Fibroblast of lung (primary cell): ENCODE results near the gene PARP8. TPM values are rescaled to one million over a fixed set of nuclear protein-coding genes. Genes with fewer than 3 reads are reported as not detected.
A peak's percentile ranks its signal among the peaks of the same experiment; 100 is the strongest.
"Not testable (repeated sequence)": the region's sequence is repeated elsewhere in the genome, so short reads cannot be mapped to it uniquely, and the experiment has no call there.

Experiments used
- DNase-seq, 2 donors: peaks; one replicate each; pipeline versions ENCODE4 v3.0.0 to v3.0.0-alpha.2; 2010; ENCODE audit warnings: low read depth in 2 of 2
- H2AFZ ChIP-seq: 2 replicates; pipeline ENCODE4 v1.5.1; 2012; ENCODE audit warnings: low read length, control low read depth, inconsistent platforms
- H3K27ac ChIP-seq: 2 replicates; pipeline ENCODE4 v1.5.1; 2011; ENCODE audit warnings: low read length, control low read depth; ENCODE audit not compliant: insufficient read depth
- H3K27me3 ChIP-seq: 2 replicates; pipeline ENCODE4 v1.5.1; 2011; ENCODE audit warnings: mild to moderate bottlenecking, low read length; ENCODE audit not compliant: control insufficient read depth, insufficient read depth
- H3K36me3 ChIP-seq: 2 replicates; pipeline ENCODE4 v1.5.1; 2011; ENCODE audit warnings: low read length; ENCODE audit not compliant: control insufficient read depth, insufficient read depth
- H3K4me1 ChIP-seq: 2 replicates; pipeline ENCODE4 v1.5.1; 2011; ENCODE audit warnings: low read length; ENCODE audit not compliant: control insufficient read depth, insufficient read depth; ENCODE audit errors: extremely low read depth
- H3K4me2 ChIP-seq: 2 replicates; pipeline ENCODE4 v1.5.1; 2011; ENCODE audit warnings: low read length, control low read depth; ENCODE audit not compliant: insufficient read depth; ENCODE audit errors: extremely low read depth
- H3K4me3 ChIP-seq, 4 experiments: fragments of 200-600 bp in 1 of 4; sonication (generic) in 1 of 4; replicated peaks in 1 of 4; 2 replicates each; pipeline ENCODE4 v1.5.1; 2011 to 2016; ENCODE audit warnings: low read length in 4 of 4, low read depth in 3 of 4, mild to moderate bottlenecking in 3 of 4, control low read depth in 2 of 4, inconsistent platforms in 1 of 4, mixed read lengths in 1 of 4; ENCODE audit not compliant: insufficient read depth in 1 of 4; ENCODE audit errors: control extremely low read depth in 1 of 4
- H3K79me2 ChIP-seq: 2 replicates; pipeline ENCODE4 v1.5.1; 2012; ENCODE audit warnings: mild to moderate bottlenecking, low read length, inconsistent platforms; ENCODE audit not compliant: control insufficient read depth, insufficient read depth
- H3K9ac ChIP-seq: 2 replicates; pipeline ENCODE4 v1.5.1; 2011; ENCODE audit warnings: mild to moderate bottlenecking, low read length, control low read depth; ENCODE audit not compliant: insufficient read depth
- H3K9me3 ChIP-seq: 2 replicates; pipeline ENCODE4 v1.5.1; 2012; ENCODE audit warnings: low read depth, low read length; ENCODE audit not compliant: control insufficient read depth, insufficient read depth
- H4K20me1 ChIP-seq: 2 replicates; pipeline ENCODE4 v1.5.1; 2011; ENCODE audit warnings: low read length; ENCODE audit not compliant: control insufficient read depth, insufficient read depth; ENCODE audit errors: extremely low read depth
- CTCF ChIP-seq, 2 donors: IDR thresholded peaks in 1 of 2; conservative IDR thresholded peaks in 1 of 2; 1 replicate in 1 of 2; 2 replicates in 1 of 2; pipeline ENCODE4 v1.5.1; 2011 to 2012; ENCODE audit warnings: low read length in 2 of 2, control low read depth in 1 of 2, inconsistent platforms in 1 of 2, low read depth in 1 of 2, mild to moderate bottlenecking in 1 of 2
- EZH2 ChIP-seq: IDR thresholded peaks from 2 replicates; pipeline ENCODE4 v1.5.1; 2012; ENCODE audit warnings: low read length, control low read depth, mild to moderate bottlenecking; ENCODE audit errors: missing control alignments
- polyA plus RNA-seq, 2 donors: library from polyadenylated mRNA; depleted of rRNA in 1 of 2; stranded (reverse) in 1 of 2; unstranded in 1 of 2; fragments of >200 nt; gene quantifications; 2 replicates each; pipeline ENCODE4 v1.2.1, GENCODE V29; 2011 to 2012; ENCODE audit warnings: missing spikeins in 1 of 2
- total RNA-seq: library from RNA; depleted of rRNA; stranded (reverse); fragments of >200 nt; gene quantifications from 2 replicates; pipeline ENCODE4 v1.2.1, GENCODE V29; 2014

PARP8 gene
- total and polyA plus RNA-seq, 2 donors (not counting 1 experiment from before 2014, with no cell fraction given) = 13.8 to 24.6 TPM

- no peaks in the 10 kb centered on the region for H3K4me1 ChIP-seq
- H3K27me3 ChIP-seq = no peaks in the 10 kb centered on the region
- DNase-seq = peak in 1 of 2 donors; percentile 28
- H3K36me3 ChIP-seq = no peaks in the 10 kb centered on the region
- H3K79me2 ChIP-seq = no peaks in the 10 kb centered on the region
- no peaks in the 10 kb centered on the region for H3K9me3 ChIP-seq
- H2AFZ ChIP-seq = no peak overlapping the region
- H4K20me1 ChIP-seq = no peaks in the 10 kb centered on the region
- H3K9ac ChIP-seq = no peak overlapping the region
- TF ChIP-seq EZH2 (no peak), CTCF (conservative IDR thresholded peaks at IDR 0.05 in 1 of 2, IDR thresholded peaks at IDR 0.05 in 1 of 2; ENCODE audit: low read depth in 1 of 2, low read length in 2 of 2) (no peak)
- no peak overlapping the region for H3K4me2 ChIP-seq
- H3K27ac ChIP-seq = no peak overlapping the region
- no peak overlapping the region for H3K4me3 ChIP-seq
These were observed 27.7 kb downstream of the PARP8 start for GRCh38 chr5:50694027-50694590.

- H3K4me3 ChIP-seq, H3K9ac ChIP-seq, H3K79me2 ChIP-seq, H3K4me2 ChIP-seq, H2AFZ ChIP-seq, H3K27ac ChIP-seq, H3K4me1 ChIP-seq, DNase-seq, H3K9me3 ChIP-seq, H3K36me3 ChIP-seq, H4K20me1 ChIP-seq, H3K27me3 ChIP-seq: not testable (repeated sequence)
These were observed 28.2 kb downstream of the PARP8 start for GRCh38 chr5:50694626-50695025.

GRCh38 chr5:50697739-50698138, 31.3 kb downstream of the PARP8 start:
- H4K20me1 ChIP-seq = no peaks in the 10 kb centered on the region

More at GRCh38 chr5:50697739-50698138, 31.3 kb downstream of the PARP8 start:
- H3K4me1 ChIP-seq = no peaks in the 10 kb centered on the region
- H3K4me3 ChIP-seq = no peak overlapping the region
- H3K79me2 ChIP-seq = no peaks in the 10 kb centered on the region
- TF ChIP-seq CTCF (conservative IDR thresholded peaks at IDR 0.05 in 1 of 2, IDR thresholded peaks at IDR 0.05 in 1 of 2; ENCODE audit: low read depth in 1 of 2, low read length in 2 of 2) (no peak), EZH2 (no peak)
- H3K27ac ChIP-seq = no peak overlapping the region
- H3K27me3 ChIP-seq = no peaks in the 10 kb centered on the region
- H3K9me3 ChIP-seq = no peaks in the 10 kb centered on the region
- H3K4me2 ChIP-seq = no peak overlapping the region
- H2AFZ ChIP-seq = no peak overlapping the region
- H3K36me3 ChIP-seq = no peaks in the 10 kb centered on the region
- no peak for DNase-seq
- H3K9ac ChIP-seq = no peak overlapping the region
